Activated T-cell treated with anti-CD3 and anti-CD28 coated beads for 4 hours (primary cell): Measurements from ENCODE around the gene PHTF1.
"Not testable (repeated sequence)": the region's sequence is repeated elsewhere in the genome, so short reads cannot be mapped to it uniquely, and the experiment has no call there.

Source experiments
- DNase-seq: peaks from one replicate; pipeline ENCODE4 v3.0.0-alpha.2; 2020

PHTF1 gene

GRCh38 chr1:113770031-113770430 lies 10.7 kb upstream of the PHTF1 start:
- DNase-seq, result no peak

GRCh38 chr1:113769601-113769970 lies 10.3 kb upstream of the PHTF1 start:
- no peak for DNase-seq

- no peak for DNase-seq
Measured at GRCh38 chr1:113768916-113769600, 9.8 kb upstream of the PHTF1 start.

- no peak for DNase-seq
Measured at GRCh38 chr1:113765306-113766230, 6.3 kb upstream of the PHTF1 start.

GRCh38 chr1:113763661-113764060 lies 4.4 kb upstream of the PHTF1 start:
- DNase-seq, result no peak

GRCh38 chr1:113761937-113762336 lies 2.7 kb upstream of the PHTF1 start:
- no peak for DNase-seq

- no peak for DNase-seq
Measured at GRCh38 chr1:113760102-113761080, 1.1 kb upstream of the PHTF1 start.

- peak; percentile 19 for DNase-seq
Measured at GRCh38 chr1:113758631-113759332, 504 bp downstream of the PHTF1 start.

GRCh38 chr1:113756461-113756860 lies 2.8 kb downstream of the PHTF1 start:
- no peak for DNase-seq

GRCh38 chr1:113753333-113753732 lies 6.0 kb downstream of the PHTF1 start:
- not testable (repeated sequence) for DNase-seq

- no peak for DNase-seq
Measured at GRCh38 chr1:113751516-113751915, 7.8 kb downstream of the PHTF1 start.

- DNase-seq, result no peak
Measured at GRCh38 chr1:113751114-113751513, 8.2 kb downstream of the PHTF1 start.

GRCh38 chr1:113749402-113749801 lies 9.9 kb downstream of the PHTF1 start:
- DNase-seq, result no peak

- no peak for DNase-seq
Measured at GRCh38 chr1:113747376-113747775, 11.9 kb downstream of the PHTF1 start.

GRCh38 chr1:113745425-113745824 lies 13.9 kb downstream of the PHTF1 start:
- DNase-seq, result no peak

GRCh38 chr1:113744114-113744513 lies 15.2 kb downstream of the PHTF1 start:
- no peak for DNase-seq

- no peak for DNase-seq
Measured at GRCh38 chr1:113742515-113742914, 16.8 kb downstream of the PHTF1 start.

- DNase-seq, result no peak
Measured at GRCh38 chr1:113734357-113735055, 24.8 kb downstream of the PHTF1 start.

- DNase-seq, result no peak
Measured at GRCh38 chr1:113732802-113733201, 26.5 kb downstream of the PHTF1 start.

GRCh38 chr1:113721010-113721409 lies 38.3 kb downstream of the PHTF1 start:
- no peak for DNase-seq

- not testable (repeated sequence) for DNase-seq
Measured at GRCh38 chr1:113718621-113719020, 40.7 kb downstream of the PHTF1 start.

GRCh38 chr1:113717506-113717905 lies 41.8 kb downstream of the PHTF1 start:
- not testable (repeated sequence) for DNase-seq
